HG02852 (cell line): ENCODE measurements around the gene CNP.
"Not testable (repeated sequence)": the region's sequence is repeated elsewhere in the genome, so short reads cannot be mapped to it uniquely, and the experiment has no call there.

ENCODE experiments used
- ATAC-seq: cut with Tn5 transposase; IDR thresholded peaks from one replicate; pipeline ENCODE4 v1.9.1; 2021; ENCODE audit warnings: mild to moderate bottlenecking, moderate library complexity; ENCODE audit not compliant: unreplicated experiment

Gene CNP

DNA sequence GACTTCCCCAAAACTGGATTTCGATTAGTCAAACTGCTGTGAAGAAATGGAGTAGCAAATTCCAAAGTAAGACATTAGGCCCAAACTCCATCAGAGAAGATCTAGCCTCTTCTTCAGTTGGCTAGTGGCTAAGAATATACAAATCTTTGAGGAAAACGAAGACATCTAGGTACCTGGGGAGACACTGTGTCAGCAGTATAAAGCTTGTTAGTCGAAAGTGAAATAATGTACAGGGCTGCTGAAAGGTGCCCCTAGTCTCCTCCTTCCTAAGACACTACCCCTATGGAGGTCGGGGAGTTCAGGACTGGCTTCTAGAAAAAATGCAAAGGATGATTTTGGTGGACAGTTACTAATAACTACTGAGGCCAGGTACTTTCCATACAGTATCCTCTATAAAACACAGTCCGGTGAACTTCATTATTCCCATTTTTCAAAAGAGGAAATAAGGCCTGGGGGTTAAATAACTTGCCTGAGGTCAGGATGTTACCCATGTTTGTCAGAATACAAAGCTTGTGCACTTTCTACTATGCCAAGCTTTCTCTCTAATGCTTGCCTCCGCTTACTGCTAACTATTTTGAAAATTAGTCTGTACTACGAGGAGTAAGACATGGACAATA, 35.7 kb downstream of the CNP start:
- no peak for ATAC-seq

GRCh38 chr17:42002792-42003301, 36.3 kb downstream of the CNP start:
- no peak for ATAC-seq

DNA sequence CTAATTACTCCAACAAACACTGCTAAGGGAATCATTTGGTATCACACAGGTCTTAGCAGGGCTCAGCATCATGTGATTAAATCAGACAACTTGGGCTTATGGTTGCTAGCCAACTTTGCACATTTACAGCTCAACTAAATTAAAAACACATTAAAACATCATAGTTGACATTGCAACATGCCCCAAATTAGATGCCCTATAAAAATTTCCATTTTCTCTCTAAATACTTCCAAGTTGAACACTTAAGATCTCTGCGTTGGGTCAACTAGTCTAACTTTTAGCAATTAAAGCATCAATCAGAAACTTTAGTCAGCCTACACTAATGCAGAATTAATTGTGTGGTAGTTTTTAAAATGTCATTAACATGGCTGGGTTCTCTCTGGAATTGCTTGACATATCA, 38.6 kb downstream of the CNP start:
- no peak for ATAC-seq

DNA sequence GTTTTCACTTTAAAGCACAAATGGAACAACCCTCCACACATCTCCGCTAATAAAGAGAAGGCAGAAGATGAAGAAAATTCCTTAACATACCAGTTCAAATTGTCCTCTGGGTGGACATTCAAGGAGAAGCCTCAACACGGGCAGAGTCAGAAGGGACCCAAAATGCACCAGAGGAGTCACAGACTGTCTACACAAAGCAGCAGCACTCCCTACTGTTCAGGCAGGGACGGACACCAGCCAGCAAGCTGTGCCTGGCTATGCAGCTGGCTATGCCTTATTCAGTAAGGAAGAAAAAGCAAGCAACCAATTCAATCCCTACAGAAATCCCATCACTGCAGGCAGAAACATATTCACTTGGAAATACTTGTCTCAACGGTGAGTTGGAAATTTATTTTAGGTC, 42.6 kb downstream of the CNP start:
- no peak for ATAC-seq

DNA sequence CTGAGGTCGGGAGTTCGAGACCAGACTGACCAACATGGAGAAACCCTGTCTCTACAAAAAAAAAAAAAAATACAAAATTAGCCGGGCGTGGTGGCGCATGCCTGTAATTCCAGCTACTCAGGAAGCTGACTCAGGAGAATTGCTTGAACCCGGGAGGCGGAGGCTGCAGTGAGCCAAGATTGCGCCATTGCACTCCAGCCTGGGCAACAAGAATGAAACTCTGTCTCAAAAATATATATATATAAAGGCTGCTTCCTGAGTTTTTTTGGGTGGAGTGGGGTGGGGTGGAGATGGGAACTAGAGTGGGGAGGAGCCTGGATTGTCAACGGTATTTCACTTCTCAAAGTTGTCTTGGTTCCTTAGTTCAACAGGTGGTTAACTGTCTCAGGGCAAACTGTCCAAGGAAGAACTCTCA, 43.7 kb downstream of the CNP start:
- not testable (repeated sequence) for ATAC-seq

DNA sequence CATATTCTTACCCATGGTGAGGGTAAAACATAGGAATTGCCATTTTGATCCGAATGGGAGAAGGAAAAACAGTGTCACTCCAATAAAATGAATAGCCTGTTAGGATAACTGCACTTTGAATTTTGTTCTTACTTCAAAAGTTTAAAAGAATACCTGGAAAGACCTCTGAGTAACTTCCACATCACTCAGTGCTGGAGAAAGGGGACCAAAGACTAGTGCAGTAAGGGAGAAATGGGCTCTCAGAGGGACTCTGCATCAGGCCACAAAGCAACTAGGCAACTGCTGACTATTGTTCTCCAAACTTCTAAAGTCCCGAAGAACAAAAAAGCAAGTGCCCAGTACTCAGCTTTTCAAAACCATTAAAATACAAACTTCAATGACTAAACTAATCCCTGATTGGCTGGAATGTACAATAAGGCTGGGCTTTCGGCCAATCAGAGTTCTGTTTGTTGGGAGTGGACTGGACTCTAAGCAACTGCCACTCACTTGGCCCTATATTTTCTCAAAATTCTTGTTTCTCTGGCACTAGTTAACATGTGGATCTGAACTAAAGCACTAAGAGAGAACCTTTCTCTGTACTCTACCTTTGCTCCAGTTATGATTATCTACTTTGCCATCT, 44.4 kb downstream of the CNP start:
- no peak for ATAC-seq

GRCh38 chr17:42012363-42012762, 45.8 kb downstream of the CNP start:
- not testable (repeated sequence) for ATAC-seq

DNA sequence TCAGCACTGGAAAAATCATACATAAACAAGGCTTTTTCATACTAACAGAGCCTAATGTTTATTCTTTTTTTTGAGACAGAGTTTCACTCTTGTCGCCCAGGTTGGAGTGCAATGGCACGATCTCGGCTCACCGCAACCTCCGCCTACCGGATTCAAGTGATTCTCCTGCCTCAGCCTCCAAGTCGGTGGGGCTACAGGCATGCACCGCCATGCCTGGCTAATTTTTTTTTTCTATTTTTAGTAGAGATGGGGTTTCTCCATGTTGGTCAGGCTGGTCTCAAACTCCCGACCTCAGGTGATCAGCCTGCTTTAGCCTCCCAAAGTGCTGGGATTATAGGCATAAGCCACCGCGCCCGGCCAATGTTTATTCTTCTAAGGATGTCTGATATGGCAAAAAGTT, 47.1 kb downstream of the CNP start:
- ATAC-seq: not testable (repeated sequence)

DNA sequence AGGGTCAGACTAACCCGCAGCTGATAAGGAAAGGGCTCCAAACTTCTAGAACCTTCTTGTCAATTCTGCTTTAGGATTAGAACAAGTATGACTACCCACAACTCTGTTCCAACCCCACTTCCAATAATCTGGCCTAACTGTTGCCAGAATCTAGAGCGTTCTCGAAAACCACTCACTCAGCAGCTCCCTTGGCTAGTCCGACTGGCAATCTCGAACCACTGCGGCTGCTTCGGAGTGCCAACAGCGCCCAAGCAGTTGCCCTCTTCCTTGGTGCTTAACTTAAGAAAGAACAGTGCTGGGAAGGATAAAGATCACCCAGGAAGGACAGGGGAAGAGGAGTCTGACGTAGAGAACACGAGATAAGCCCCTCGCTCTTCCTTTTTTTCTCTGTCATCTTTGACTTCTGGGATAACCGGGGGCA, 49.8 kb downstream of the CNP start:
- ATAC-seq: no peak

DNA sequence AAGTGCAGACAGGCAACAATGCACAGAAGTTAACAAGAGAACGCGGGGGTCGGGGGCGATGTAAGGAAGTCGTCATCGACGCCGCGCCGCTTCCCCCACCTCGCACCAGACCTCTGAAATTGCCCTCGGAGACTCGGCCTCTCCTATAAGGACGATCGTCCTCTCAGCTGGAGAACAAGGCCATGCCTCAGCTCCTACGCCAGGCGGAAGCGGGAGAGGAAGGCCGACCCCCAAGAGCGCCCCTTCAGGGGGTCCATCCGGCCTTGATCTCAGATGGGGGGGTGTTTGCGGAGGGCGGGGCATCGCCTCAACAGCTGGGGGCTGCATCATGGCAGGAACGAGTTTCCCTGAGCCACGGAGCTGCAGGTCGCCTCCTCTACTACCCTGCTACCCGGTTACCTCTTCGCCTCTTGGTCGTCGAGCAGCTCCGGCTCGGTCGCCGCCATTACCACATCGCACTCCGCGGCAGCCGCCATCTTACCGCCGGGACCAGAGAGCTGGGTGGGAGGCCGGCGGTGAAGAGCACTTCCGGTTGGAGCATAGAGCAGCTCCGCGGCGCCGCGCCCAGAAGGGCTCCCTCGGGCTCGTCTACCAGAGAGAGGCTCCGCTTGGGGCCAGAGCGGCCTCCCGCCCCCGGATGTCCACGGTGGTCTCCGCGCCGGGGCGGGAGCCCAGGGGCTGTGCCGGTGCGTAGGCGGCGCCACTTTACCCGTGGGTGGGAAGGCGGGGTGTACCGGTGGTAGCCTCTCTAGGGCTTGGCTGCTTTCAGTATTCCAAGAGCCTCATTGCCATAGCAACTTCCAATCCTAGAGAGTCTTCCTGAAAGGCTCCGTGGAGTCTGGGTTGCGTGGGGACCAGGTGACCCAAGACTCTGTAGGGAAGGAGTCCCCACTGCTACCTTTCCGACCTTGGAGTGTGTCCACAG, 50.6 kb downstream of the CNP start, which contains the start of gene DNAJC7:
Gene DNAJC7 (minus strand): TSS at position 499 of the 925 bp plus-strand sequence. CDS start 23 bp downstream, at position 476.
- peak; percentile 74 for ATAC-seq

DNA sequence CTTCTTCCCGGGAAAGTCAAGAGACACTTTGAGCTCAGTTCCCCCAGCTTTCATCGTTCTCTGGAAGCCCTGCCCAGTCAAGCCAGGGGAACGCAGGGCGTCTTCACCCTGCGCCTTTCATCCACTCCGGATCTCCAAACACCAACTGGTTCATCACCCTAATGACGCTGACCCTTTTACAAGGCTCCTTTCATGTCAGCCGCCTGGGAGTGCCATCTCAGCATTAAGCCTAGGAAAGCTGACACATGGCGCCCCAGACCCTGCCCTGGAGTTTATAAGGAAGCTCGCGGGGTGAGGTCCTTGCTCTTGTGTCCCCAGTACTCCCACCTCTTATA, 51.2 kb downstream of the CNP start:
- ATAC-seq: no peak

- ATAC-seq: no peak
Observed at GRCh38 chr17:42018339-42018738, 51.7 kb downstream of the CNP start.

DNA sequence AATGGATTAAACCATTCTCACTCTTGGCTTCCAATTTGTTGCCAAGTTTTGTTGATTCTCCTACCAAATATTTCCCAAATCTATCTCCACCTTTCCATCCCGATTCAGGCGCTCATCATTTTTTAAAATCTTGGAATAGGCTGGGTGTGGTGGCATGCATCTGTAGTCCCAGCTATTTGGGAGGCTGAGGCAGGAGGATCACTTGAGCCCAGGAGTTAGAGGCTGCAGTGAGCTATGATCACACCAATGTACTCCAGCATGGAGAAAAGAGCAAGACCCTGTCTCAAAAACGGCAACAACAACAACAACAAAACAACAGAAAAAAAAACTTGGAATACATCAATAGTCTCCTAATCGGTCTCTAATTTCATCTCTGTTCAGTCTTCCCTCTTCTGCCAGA, 52.4 kb downstream of the CNP start:
- ATAC-seq: no peak

GRCh38 chr17:42019509-42020404, 53.2 kb downstream of the CNP start, which contains the start of gene NKIRAS2:
Gene NKIRAS2 (plus strand): TSS chr17:42020090. CDS start chr17:42021578, 1,488 bp downstream.
- peak; percentile 48 for ATAC-seq

DNA sequence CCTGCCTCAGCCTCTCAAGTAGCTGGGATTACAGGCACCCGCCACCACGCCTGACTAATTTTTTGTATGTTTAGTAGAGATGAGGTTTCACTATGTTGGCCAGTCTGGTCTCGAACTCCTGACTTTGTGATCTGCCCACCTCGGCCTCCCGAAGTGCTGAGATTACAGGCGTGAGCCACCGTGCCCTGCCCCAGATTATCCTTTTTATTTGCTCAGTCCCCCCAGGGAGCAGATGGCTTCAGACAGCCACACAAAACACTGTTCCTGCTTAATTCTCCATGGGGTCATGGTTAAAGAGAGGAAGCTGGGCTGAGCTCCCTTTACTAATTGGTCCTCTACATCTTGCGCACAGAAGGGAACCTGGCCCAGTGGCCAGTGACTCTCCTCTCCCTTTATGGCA, 54.2 kb downstream of the CNP start:
- ATAC-seq: not testable (repeated sequence)

DNA sequence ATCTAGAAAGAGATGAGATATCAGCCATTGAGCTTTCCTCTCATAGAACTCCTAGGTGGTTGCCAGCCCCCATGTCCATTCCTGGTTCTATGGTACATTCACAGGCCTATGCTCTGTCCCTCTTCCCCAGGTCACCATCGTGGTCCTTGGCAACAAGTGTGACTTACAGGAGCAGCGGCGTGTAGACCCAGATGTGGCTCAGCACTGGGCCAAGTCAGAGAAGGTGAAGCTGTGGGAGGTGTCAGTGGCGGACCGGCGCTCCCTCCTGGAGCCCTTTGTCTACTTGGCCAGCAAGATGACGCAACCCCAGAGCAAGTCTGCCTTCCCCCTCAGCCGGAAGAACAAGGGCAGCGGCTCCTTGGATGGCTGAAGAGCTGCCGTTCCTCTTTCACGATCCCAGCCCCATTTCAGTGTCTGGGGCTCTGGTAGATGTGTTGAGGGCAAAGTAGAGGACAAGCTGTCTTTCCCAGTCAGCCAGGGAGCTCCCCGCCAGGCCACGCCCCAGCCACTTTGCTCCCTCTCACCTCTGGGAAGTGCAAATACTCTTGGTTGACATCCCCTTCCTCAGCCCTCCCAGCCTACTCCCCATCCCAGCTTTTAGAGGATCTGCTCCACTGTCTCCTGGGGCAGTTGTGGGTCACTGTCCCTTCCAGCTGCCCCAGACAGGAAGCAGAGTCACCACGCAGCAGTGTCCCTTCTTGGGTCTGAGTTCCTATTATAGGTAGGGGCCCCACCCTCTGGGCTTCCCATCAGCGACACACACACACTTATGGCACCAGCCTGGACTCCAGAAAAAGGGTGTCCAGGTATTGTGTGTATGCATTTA, 57.1 kb downstream of the CNP start:
- ATAC-seq: no peak

DNA sequence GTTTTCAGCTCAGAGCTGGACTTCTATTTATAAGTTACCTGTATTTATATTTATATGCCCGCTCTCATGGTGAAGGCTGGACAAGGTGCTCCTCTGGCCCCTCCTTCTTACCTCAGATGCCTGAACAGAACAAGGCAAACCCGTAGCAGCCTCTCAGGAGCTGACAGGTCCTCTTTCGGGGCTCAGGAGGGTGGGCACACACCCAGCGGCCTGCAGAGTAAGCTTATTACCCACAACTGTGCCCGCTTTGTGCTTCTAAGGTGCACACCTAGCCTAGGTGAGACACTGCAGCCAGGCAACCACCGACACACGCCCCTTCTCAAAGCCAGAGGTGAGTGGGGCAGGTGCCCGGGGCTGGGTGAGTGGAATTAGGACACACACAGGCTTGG, 58.6 kb downstream of the CNP start:
- ATAC-seq: no peak

DNA sequence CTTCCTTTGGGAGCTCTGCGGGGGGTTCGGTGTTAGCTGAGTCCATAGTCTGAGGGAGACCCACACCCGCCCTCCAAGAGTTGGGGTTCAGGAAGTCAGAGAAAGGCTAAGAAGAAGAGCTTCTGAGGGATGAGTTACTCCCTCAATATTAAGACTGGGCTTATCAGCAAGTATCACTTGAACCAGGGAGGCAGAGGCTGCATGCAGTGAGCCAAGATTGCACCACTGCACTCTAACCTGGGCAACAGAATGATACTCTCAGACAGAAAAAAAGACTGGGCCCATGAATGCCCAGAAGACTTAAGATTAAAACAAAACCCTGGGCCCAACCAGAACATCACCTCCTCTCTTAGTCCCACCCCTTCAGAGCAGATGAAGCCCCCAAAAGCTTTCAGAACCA, 59.3 kb downstream of the CNP start:
- ATAC-seq: no peak

DNA sequence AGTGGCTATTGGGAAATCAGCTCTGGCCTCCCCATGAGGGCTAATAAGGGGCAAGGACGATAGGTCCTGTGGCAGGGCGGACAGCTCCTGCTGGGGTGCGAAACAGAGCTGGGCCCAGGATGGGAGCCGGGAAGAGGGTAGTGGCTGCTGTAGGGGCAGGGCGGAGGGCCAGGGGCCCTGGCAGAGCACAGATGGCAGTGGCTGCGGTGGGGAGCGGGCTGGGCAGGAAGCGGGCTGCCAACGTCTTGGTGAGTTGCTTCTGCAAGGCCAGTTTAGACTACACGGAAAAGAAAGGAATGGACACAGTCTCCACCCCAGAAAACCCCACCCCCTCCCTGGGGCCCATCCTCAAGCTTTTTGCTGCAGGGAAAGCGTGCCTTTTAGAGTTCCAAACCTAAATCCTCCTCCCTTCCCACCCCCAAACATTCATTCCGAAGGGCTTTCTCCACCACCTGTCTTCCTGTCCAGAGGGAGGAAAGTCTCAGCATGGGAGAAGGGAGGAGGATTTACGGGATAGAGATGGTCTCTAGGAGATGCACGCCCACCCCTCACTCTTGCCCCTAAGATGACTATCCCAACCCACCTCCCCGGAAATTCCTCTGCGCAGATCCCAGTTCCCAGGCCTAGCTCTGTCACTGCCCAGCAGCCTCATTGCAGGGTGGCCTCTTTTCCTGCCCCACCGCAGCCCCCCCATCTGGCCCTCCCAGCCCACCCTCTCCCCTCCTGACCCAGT, 60.4 kb downstream of the CNP start:
- ATAC-seq: no peak
